Endodermal cell (in vitro differentiated cells): Measurements from ENCODE around the gene MYRIP. TPM values are rescaled to one million over a fixed set of nuclear protein-coding genes. Genes with fewer than 3 reads are reported as not detected.

Source experiments
- DNase-seq: peaks from one replicate; pipeline ENCODE4 v3.0.0-alpha.2; 2017
- H3K27ac ChIP-seq: 2 replicates; pipeline ENCODE4 v1.5.1; 2013; ENCODE audit warnings: mild to moderate bottlenecking, low read depth, low read length, moderate library complexity
- H3K27me3 ChIP-seq: 2 replicates; pipeline ENCODE4 v1.6.1; 2013; ENCODE audit warnings: mild to moderate bottlenecking, low read length, moderate library complexity; ENCODE audit not compliant: insufficient read depth, control insufficient read depth, poor library complexity, severe bottlenecking
- H3K36me3 ChIP-seq: 2 replicates; pipeline ENCODE4 v1.7.0; 2013; ENCODE audit warnings: mild to moderate bottlenecking, low read length, moderate library complexity; ENCODE audit not compliant: control insufficient read depth, insufficient read depth
- H3K4me1 ChIP-seq: one replicate; pipeline ENCODE4 v1.7.0; 2013; ENCODE audit warnings: low read length; ENCODE audit not compliant: control insufficient read depth, insufficient read depth
- H3K4me3 ChIP-seq: 2 replicates; pipeline ENCODE4 v1.5.1; 2013; ENCODE audit warnings: mild to moderate bottlenecking, low read length, moderate library complexity
- H3K9ac ChIP-seq: 2 replicates; pipeline ENCODE4 v1.6.1; 2013; ENCODE audit warnings: mild to moderate bottlenecking, low read length, moderate library complexity; ENCODE audit not compliant: poor library complexity, severe bottlenecking; ENCODE audit errors: extremely low read depth
- H3K9me3 ChIP-seq: 2 replicates; pipeline ENCODE4 v1.6.1; 2013; ENCODE audit warnings: mild to moderate bottlenecking, low read length, moderate library complexity; ENCODE audit not compliant: control insufficient read depth
- H3K27ac Mint-ChIP-seq: 2 replicates; pipeline ENCODE4 v1.8.0; 2020; ENCODE audit warnings: mixed read lengths
- H3K27me3 Mint-ChIP-seq: 2 replicates; pipeline ENCODE4 v1.8.0; 2021; ENCODE audit warnings: mild to moderate bottlenecking, mixed read lengths; ENCODE audit not compliant: insufficient read depth
- H3K36me3 Mint-ChIP-seq: 2 replicates; pipeline ENCODE4 v1.8.0; 2020; ENCODE audit warnings: low read depth, mixed read lengths
- H3K4me1 Mint-ChIP-seq: 2 replicates; pipeline ENCODE4 v1.8.0; 2020; ENCODE audit warnings: mixed read lengths
- H3K4me3 Mint-ChIP-seq: 2 replicates; pipeline ENCODE4 v1.8.0; 2020; ENCODE audit warnings: mild to moderate bottlenecking, moderate library complexity, mixed read lengths
- H3K9me3 Mint-ChIP-seq: 2 replicates; pipeline ENCODE4 v1.8.0; 2020; ENCODE audit warnings: mild to moderate bottlenecking, mixed read lengths
- CTCF ChIP-seq: fragments of 200-600 bp; sonication (generic); conservative IDR thresholded peaks from 2 replicates; pipeline ENCODE4 v1.5.0; 2021; ENCODE audit warnings: antibody characterized with exemption, mild to moderate bottlenecking
- WGBS, 2 experiments: methylation state at CpG; one replicate each; pipeline versions ENCODE4 v1.1.5 to v1.1.7; 2013; ENCODE audit warnings: missing lambda C conversion rate in 2 of 2, mixed read lengths in 1 of 2; ENCODE audit not compliant: insufficient coverage in 1 of 2, insufficient read length in 1 of 2; 5-methylcytosine and 5-hydroxymethylcytosine counted together
- total RNA-seq, 2 donors: library from RNA; stranded (reverse); fragmentation: NEBNext Ultra II Directional in 1 of 2; extraction: Animal tissue kit (Norgen Biotek cat#: 25700) in 1 of 2; gene quantifications; 2 replicates in 1 of 2; 3 replicates in 1 of 2; pipeline ENCODE4 v1.2.1, GENCODE V29; 2021

MYRIP gene
- total RNA-seq, 2 donors from 2014 or later, result 4.3 to 4.6 TPM

- Histone ChIP-seq H3K9me3 (peaks cover 17% of the 10 kb centered on the region), H3K27ac (no peak overlapping the region), H3K36me3 (no peaks in the 10 kb centered on the region), H3K9ac (no peak overlapping the region), H3K4me1 (no peaks in the 10 kb centered on the region), H3K27me3 (no peaks in the 10 kb centered on the region), H3K4me3 (no peak overlapping the region)
- WGBS, 2 experiments, result 94 to 97% methylated on average over 4 of the region's 4 CpGs
- no peaks in the 10 kb centered on the region for H3K36me3 Mint-ChIP-seq
- H3K4me3 Mint-ChIP-seq, result no peak overlapping the region
- no peak for TF ChIP-seq CTCF
- no peaks in the 10 kb centered on the region for H3K4me1 Mint-ChIP-seq
- no peak overlapping the region for H3K27ac Mint-ChIP-seq
- H3K9me3 Mint-ChIP-seq, result peaks cover 10% of the 10 kb centered on the region
- DNase-seq, result no peak
- no peaks in the 10 kb centered on the region for H3K27me3 Mint-ChIP-seq
Observed at GRCh38 chr3:40046149-40046548, 236.7 kb downstream of the MYRIP start.

- Mint-ChIP-seq H3K27me3 (no peaks in the 10 kb centered on the region), H3K4me3 (no peak overlapping the region), H3K36me3 (no peaks in the 10 kb centered on the region), H3K4me1 (no peaks in the 10 kb centered on the region), H3K9me3 (peaks cover 10% of the 10 kb centered on the region), H3K27ac (no peak overlapping the region)
- TF ChIP-seq CTCF, result no peak
- H3K4me1 ChIP-seq, result no peaks in the 10 kb centered on the region
- H3K27me3 ChIP-seq, result no peaks in the 10 kb centered on the region
- no peaks in the 10 kb centered on the region for H3K36me3 ChIP-seq
- no peak overlapping the region for H3K9ac ChIP-seq
- WGBS, 2 experiments, result 100% methylated on average over 2 of the region's 2 CpGs; no CpG with 5 or more reads in 1 of the 2 experiments
- DNase-seq, result no peak
- H3K9me3 ChIP-seq, result peaks cover 19% of the 10 kb centered on the region
- no peak overlapping the region for H3K4me3 ChIP-seq
- H3K27ac ChIP-seq, result no peak overlapping the region
Observed at GRCh38 chr3:40047406-40047805, 238.0 kb downstream of the MYRIP start.

GRCh38 chr3:40053663-40054062, 244.3 kb downstream of the MYRIP start:
- no peaks in the 10 kb centered on the region for H3K36me3 Mint-ChIP-seq
- H3K27me3 Mint-ChIP-seq, result no peaks in the 10 kb centered on the region
- DNase-seq, result no peak
- H3K4me3 Mint-ChIP-seq, result no peak overlapping the region
- H3K27ac Mint-ChIP-seq, result no peak overlapping the region
- WGBS, 2 experiments, result 87% methylated on average over 1 of the region's 1 CpG; no CpG with 5 or more reads in 1 of the 2 experiments
- peaks cover 8% of the 10 kb centered on the region for H3K4me1 Mint-ChIP-seq
- H3K4me1 ChIP-seq, result peaks cover 7% of the 10 kb centered on the region
- no peaks in the 10 kb centered on the region for H3K36me3 ChIP-seq
- H3K9me3 Mint-ChIP-seq, result peaks cover 10% of the 10 kb centered on the region
- TF ChIP-seq CTCF, result no peak
- H3K27me3 ChIP-seq, result no peaks in the 10 kb centered on the region
- no peak overlapping the region for H3K27ac ChIP-seq
- peaks cover 19% of the 10 kb centered on the region for H3K9me3 ChIP-seq
- H3K9ac ChIP-seq, result no peak overlapping the region
- no peak overlapping the region for H3K4me3 ChIP-seq
